IMR-90 (cell line): ENCODE data around the gene DNPH1. TPM values are rescaled to one million over a fixed set of nuclear protein-coding genes. Genes with fewer than 3 reads are reported as not detected.

Experiments used
- ATAC-seq: fragments of 200-7000 bp; cut with Tn5 transposase; 2 replicates; pipeline ENCODE4 v1.9.1; 2020; ENCODE audit warnings: low read depth, mild to moderate bottlenecking, moderate library complexity
- BruUV-seq: library from RNA; stranded (reverse); fragments of 400-500 nt; replicated peaks from 2 replicates; lab custom pipeline; 2021; lab: Mats Ljungman, UMichigan
- CTCF ChIA-PET: fragments of 300-600 bp; formaldehyde crosslinking; extraction: SDS; loops from one replicate; lab custom pipeline; 2021; ENCODE audit warnings: antibody characterized with exemption; lab: Yijun Ruan, JAX
- POLR2A ChIA-PET: fragments of 300-600 bp; sonication (Branson Sonifier 250); formaldehyde crosslinking; loops from one replicate; lab custom pipeline; 2022; ENCODE audit warnings: antibody characterized with exemption; ENCODE audit not compliant: unreplicated experiment; lab: Charles Lee
- DNase-seq: peaks from one replicate; pipeline ENCODE4 v3.0.0; 2013
- H2AFZ ChIP-seq: replicated peaks from 2 replicates; pipeline ENCODE3; 2013; ENCODE audit warnings: low read length, mild to moderate bottlenecking; ENCODE audit not compliant: poor library complexity
- H2AK5ac ChIP-seq: 2 replicates; pipeline ENCODE4 v1.6.1; 2013; ENCODE audit warnings: low read depth, low read length, inconsistent platforms
- H2AK9ac ChIP-seq: replicated peaks from 2 replicates; pipeline ENCODE3; 2013; ENCODE audit warnings: mild to moderate bottlenecking, low read depth, low read length, moderate library complexity; ENCODE audit not compliant: poor library complexity
- H2BK120ac ChIP-seq: 2 replicates; pipeline ENCODE4 v1.6.1; 2013; ENCODE audit warnings: low read depth, low read length, inconsistent platforms
- H2BK15ac ChIP-seq: 3 replicates; pipeline ENCODE4 v1.6.1; 2013; ENCODE audit warnings: low read depth, low read length, inconsistent platforms
- H2BK20ac ChIP-seq: 2 replicates; pipeline ENCODE4 v1.6.1; 2013; ENCODE audit warnings: low read depth, mild to moderate bottlenecking, inconsistent platforms, low read length, moderate library complexity
- H2BK5ac ChIP-seq: 2 replicates; pipeline ENCODE4 v1.6.1; 2013; ENCODE audit warnings: mild to moderate bottlenecking, low read depth, low read length, inconsistent platforms; ENCODE audit not compliant: poor library complexity, severe bottlenecking
- H3K14ac ChIP-seq: replicated peaks from 2 replicates; pipeline ENCODE4 v1.6.1; 2013; ENCODE audit warnings: low read depth, low read length, inconsistent platforms
- H3K18ac ChIP-seq: 2 replicates; pipeline ENCODE4 v1.6.1; 2013; ENCODE audit warnings: low read depth, low read length, control low read depth
- H3K23ac ChIP-seq: 2 replicates; pipeline ENCODE4 v1.6.1; 2013; ENCODE audit warnings: low read depth, low read length, inconsistent platforms
- H3K27ac ChIP-seq: 2 replicates; pipeline ENCODE4 v1.5.1; 2013; ENCODE audit warnings: mild to moderate bottlenecking, control low read depth, low read length; ENCODE audit not compliant: insufficient read depth
- H3K27me3 ChIP-seq: 2 replicates; pipeline ENCODE4 v1.6.1; 2013; ENCODE audit warnings: low read length; ENCODE audit not compliant: control insufficient read depth, insufficient read depth
- H3K36me3 ChIP-seq: 2 replicates; pipeline ENCODE4 v1.6.1; 2013; ENCODE audit warnings: low read length, mixed read lengths; ENCODE audit not compliant: control insufficient read depth, insufficient read depth
- H3K4ac ChIP-seq: 2 replicates; pipeline ENCODE4 v1.6.1; 2013; ENCODE audit warnings: low read depth, low read length, inconsistent platforms
- H3K4me1 ChIP-seq: 2 replicates; pipeline ENCODE4 v1.6.1; 2013; ENCODE audit warnings: low read length, mixed read lengths; ENCODE audit not compliant: control insufficient read depth, insufficient read depth
- H3K4me2 ChIP-seq: 2 replicates; pipeline ENCODE4 v1.6.1; 2013; ENCODE audit warnings: low read depth, mild to moderate bottlenecking, control low read depth, low read length, moderate library complexity
- H3K4me3 ChIP-seq: 2 replicates; pipeline ENCODE4 v1.5.1; 2013; ENCODE audit warnings: low read depth, mild to moderate bottlenecking, control low read depth, low read length, moderate library complexity; ENCODE audit not compliant: insufficient read depth
- H3K56ac ChIP-seq: 2 replicates; pipeline ENCODE4 v1.6.1; 2013; ENCODE audit warnings: low read length, inconsistent platforms; ENCODE audit not compliant: insufficient read depth; ENCODE audit errors: extremely low read depth
- H3K79me1 ChIP-seq, 2 experiments: 2 replicates each; pipeline ENCODE4 v1.6.1; 2013; ENCODE audit warnings: low read length in 2 of 2, inconsistent platforms in 1 of 2, low read depth in 1 of 2
- H3K9ac ChIP-seq: 2 replicates; pipeline ENCODE4 v1.6.1; 2013; ENCODE audit warnings: low read depth, low read length, control low read depth
- H3K9me1 ChIP-seq: 2 replicates; pipeline ENCODE4 v1.6.1; 2013; ENCODE audit warnings: low read length, inconsistent platforms; ENCODE audit not compliant: insufficient read depth
- H3K9me3 ChIP-seq: 2 replicates; pipeline ENCODE4 v1.6.1; 2013; ENCODE audit warnings: low read length; ENCODE audit not compliant: control insufficient read depth, insufficient read depth
- H4K20me1 ChIP-seq: 2 replicates; pipeline ENCODE4 v1.6.1; 2013; ENCODE audit warnings: low read length, inconsistent platforms; ENCODE audit not compliant: insufficient read depth
- H4K5ac ChIP-seq: 2 replicates; pipeline ENCODE4 v1.6.1; 2013; ENCODE audit warnings: mild to moderate bottlenecking, low read depth, low read length, control low read depth
- H4K8ac ChIP-seq, 2 experiments: 2 replicates each; pipeline ENCODE4 v1.6.1; 2013; ENCODE audit warnings: low read depth in 2 of 2, low read length in 2 of 2, control low read depth in 1 of 2, inconsistent platforms in 1 of 2
- H4K91ac ChIP-seq: 2 replicates; pipeline ENCODE4 v1.6.1; 2013; ENCODE audit warnings: low read depth, low read length, inconsistent platforms; ENCODE audit not compliant: insufficient read depth
- BHLHE40 ChIP-seq: fragments of 150-350 bp; IDR thresholded peaks from 2 replicates; pipeline ENCODE4 v1.6.1; 2016; ENCODE audit warnings: mild to moderate bottlenecking, low read depth, low read length
- CEBPB ChIP-seq: IDR thresholded peaks from 2 replicates; pipeline ENCODE4 v1.6.1; 2012; ENCODE audit warnings: low read depth, low read length, improper control_type of control experiment
- MAFK ChIP-seq: IDR thresholded peaks from 2 replicates; pipeline ENCODE4 v1.6.1; 2012; ENCODE audit warnings: low read depth, low read length, improper control_type of control experiment
- NFE2L2 ChIP-seq: fragments of 150-350 bp; IDR thresholded peaks from 2 replicates; pipeline ENCODE4 v1.6.1; 2016; ENCODE audit warnings: low read depth, mild to moderate bottlenecking, low read length
- RCOR1 ChIP-seq: IDR thresholded peaks from 2 replicates; pipeline ENCODE4 v1.6.1; 2012; ENCODE audit warnings: mild to moderate bottlenecking, low read length, improper control_type of control experiment; ENCODE audit not compliant: insufficient replicate concordance
- SMC3 ChIP-seq: fragments of 150-350 bp; IDR thresholded peaks from 2 replicates; pipeline ENCODE4 v1.6.1; 2016; ENCODE audit warnings: low read depth, mild to moderate bottlenecking, antibody characterized with exemption, low read length, moderate library complexity
- WGBS, 2 experiments: methylation state at CpG; one replicate each; pipeline versions ENCODE4 v1.1.5 to v1.1.7; 2013; ENCODE audit warnings: missing lambda C conversion rate in 2 of 2; ENCODE audit not compliant: insufficient read length in 1 of 2; ENCODE audit errors: extremely low coverage in 2 of 2; 5-methylcytosine and 5-hydroxymethylcytosine counted together
- dilution Hi-C: fragments of 300-500 bp; cut with HindIII; formaldehyde crosslinking; loops from one replicate; pipeline ENCODE4 v1.14.3; 2018; ENCODE audit warnings: low sequenced_read_pairs; ENCODE audit not compliant: unreplicated experiment
- in situ Hi-C: fragments of 300-500 bp; cut with MboI; formaldehyde crosslinking; loops from 3 replicates; pipeline ENCODE4 v1.14.3; 2019; ENCODE audit warnings: low sequenced_read_pairs, inconsistent platforms, mixed read lengths
- intact Hi-C: fragments of 100-400 bp; cut with micrococcal nuclease; formaldehyde crosslinking; loops from 2 replicates; pipeline ENCODE4 v1.10.0; 2022
- polyA plus RNA-seq, 3 experiments: library from polyadenylated mRNA; depleted of rRNA; stranded (reverse); fragments of >200 nt; gene quantifications; 2 replicates each; pipeline ENCODE4 v1.2.3, GENCODE V29; 2012; ENCODE audit warnings: low replicate concordance in 1 of 3
- total RNA-seq: library from RNA; depleted of rRNA; stranded (reverse); fragments of >200 nt; gene quantifications from 2 replicates; pipeline ENCODE4 v1.2.3, GENCODE V29; 2012

DNPH1 gene
- total and polyA plus RNA-seq, 2 of the 4 experiments (the other 2 are of a cell fraction): 19.0 to 47.8 TPM

GRCh38 chr6:43211955-43212354 is 17.3 kb downstream of the DNPH1 start:
- H3K9me1 ChIP-seq: no peaks in the 10 kb centered on the region
- no peak overlapping the region for H4K8ac ChIP-seq
- TF ChIP-seq BHLHE40: no peak
- TF ChIP-seq CEBPB: no peak
- TF ChIP-seq SMC3: no peak
- TF ChIP-seq RCOR1: no peak
- TF ChIP-seq NFE2L2: no peak
- TF ChIP-seq MAFK: no peak
- H3K27me3 ChIP-seq: no peaks in the 10 kb centered on the region
- no peak overlapping the region for H2AFZ ChIP-seq
- H2BK5ac ChIP-seq: no peak overlapping the region
- no peak overlapping the region for H2AK9ac ChIP-seq
- dilution Hi-C loops (no loop called here), intact Hi-C loops (no loop called here), in situ Hi-C loops (no loop called here)
- no TSS peak for BruUV-seq
- no peak overlapping the region for H2BK15ac ChIP-seq
- no peaks in the 10 kb centered on the region for H4K20me1 ChIP-seq
- H3K4me2 ChIP-seq: no peak overlapping the region
- ChIA-PET POLR2A (no interaction called here), CTCF (no interaction called here)
- no peak overlapping the region for H3K23ac ChIP-seq
- H3K9ac ChIP-seq: no peak overlapping the region
- H3K9me3 ChIP-seq: no peaks in the 10 kb centered on the region
- H3K4me3 ChIP-seq: no peak overlapping the region
- no peak overlapping the region for H2AK5ac ChIP-seq
- no peaks in the 10 kb centered on the region for H3K4me1 ChIP-seq
- H3K79me1 ChIP-seq: no peaks in the 10 kb centered on the region
- no CpG with 5 or more reads among the region's 1 CpG for WGBS, 2 experiments
- H4K91ac ChIP-seq: no peak overlapping the region
- H3K14ac ChIP-seq: no peak overlapping the region
- no peak overlapping the region for H3K4ac ChIP-seq
- no peak overlapping the region for H3K56ac ChIP-seq
- DNase-seq (no peak), ATAC-seq (no peak)
- H2BK120ac ChIP-seq: no peak overlapping the region
- H3K18ac ChIP-seq: no peak overlapping the region
- no peak overlapping the region for H3K27ac ChIP-seq
- no peak overlapping the region for H4K5ac ChIP-seq
- H2BK20ac ChIP-seq: no peak overlapping the region
- peaks cover 22% of the 10 kb centered on the region for H3K36me3 ChIP-seq
